H9 (cell line): Measurements from ENCODE around the gene NEBL. TPM values are rescaled to one million over a fixed set of nuclear protein-coding genes. Genes with fewer than 3 reads are reported as not detected.

Source experiments
- DNase-seq: peaks from one replicate; pipeline ENCODE4 v3.0.0-alpha.2; 2017
- H2AFZ ChIP-seq: one replicate; pipeline ENCODE4 v1.6.1; 2013; ENCODE audit warnings: mild to moderate bottlenecking, low read length, control low read depth, moderate library complexity
- H2AK5ac ChIP-seq: 2 replicates; pipeline ENCODE4 v1.6.1; 2013; ENCODE audit warnings: low read length, control low read depth, mixed read lengths; ENCODE audit not compliant: insufficient read length
- H2BK120ac ChIP-seq: one replicate; pipeline ENCODE4 v1.6.1; 2013; ENCODE audit warnings: low read depth, mild to moderate bottlenecking, low read length, control low read depth, inconsistent platforms; ENCODE audit not compliant: poor library complexity, severe bottlenecking
- H2BK12ac ChIP-seq: 2 replicates; pipeline ENCODE4 v1.6.1; 2013; ENCODE audit warnings: low read length, control low read depth, mixed read lengths, low read depth; ENCODE audit not compliant: insufficient read length
- H2BK15ac ChIP-seq: 2 replicates; pipeline ENCODE4 v1.6.1; 2013; ENCODE audit warnings: low read depth, low read length, control low read depth
- H2BK20ac ChIP-seq: one replicate; pipeline ENCODE4 v1.6.1; 2013; ENCODE audit warnings: low read depth, mild to moderate bottlenecking, low read length, control low read depth, inconsistent platforms; ENCODE audit not compliant: poor library complexity, severe bottlenecking
- H2BK5ac ChIP-seq: 2 replicates; pipeline ENCODE4 v1.6.1; 2013; ENCODE audit warnings: low read length, control low read depth, mixed read lengths; ENCODE audit not compliant: insufficient read length
- H3K14ac ChIP-seq: 2 replicates; pipeline ENCODE4 v1.6.1; 2013; ENCODE audit warnings: low read length, control low read depth; ENCODE audit not compliant: insufficient read depth
- H3K18ac ChIP-seq: 2 replicates; pipeline ENCODE4 v1.6.1; 2013; ENCODE audit warnings: low read depth, mild to moderate bottlenecking, mixed read lengths, low read length, control low read depth; ENCODE audit not compliant: insufficient read length
- H3K23ac ChIP-seq: 2 replicates; pipeline ENCODE4 v1.6.1; 2013; ENCODE audit warnings: low read length, control low read depth, mixed read lengths, low read depth; ENCODE audit not compliant: insufficient read length
- H3K23me2 ChIP-seq: 2 replicates; pipeline ENCODE4 v1.6.1; 2013; ENCODE audit warnings: low read depth, mild to moderate bottlenecking, mixed read lengths, low read length, control low read depth; ENCODE audit not compliant: insufficient read length, poor library complexity, severe bottlenecking
- H3K27ac ChIP-seq: 2 replicates; pipeline ENCODE4 v1.5.1; 2013; ENCODE audit warnings: low read length, control low read depth, mixed read lengths, low read depth; ENCODE audit not compliant: insufficient read length
- H3K27me3 ChIP-seq: 2 replicates; pipeline ENCODE4 v1.6.1; 2013; ENCODE audit warnings: low read length, control low read depth, inconsistent platforms; ENCODE audit not compliant: insufficient read depth
- H3K4ac ChIP-seq: 2 replicates; pipeline ENCODE4 v1.6.1; 2013; ENCODE audit warnings: low read depth, mild to moderate bottlenecking, control low read depth, inconsistent platforms, low read length, moderate library complexity
- H3K4me1 ChIP-seq: 2 replicates; pipeline ENCODE4 v1.6.1; 2013; ENCODE audit warnings: low read length, control low read depth, inconsistent platforms; ENCODE audit not compliant: insufficient read depth
- H3K4me2 ChIP-seq: 2 replicates; pipeline ENCODE4 v1.6.1; 2013; ENCODE audit warnings: low read length, control low read depth, mixed read lengths; ENCODE audit not compliant: insufficient read length, insufficient read depth
- H3K56ac ChIP-seq: 2 replicates; pipeline ENCODE4 v1.6.1; 2013; ENCODE audit warnings: low read depth, mild to moderate bottlenecking, mixed read lengths, low read length, control low read depth; ENCODE audit not compliant: insufficient read length
- H3K79me1 ChIP-seq: 2 replicates; pipeline ENCODE4 v1.6.1; 2013; ENCODE audit warnings: low read depth, mild to moderate bottlenecking, moderate library complexity, low read length, control low read depth, inconsistent platforms; ENCODE audit not compliant: insufficient read depth, poor library complexity, severe bottlenecking
- H3K79me2 ChIP-seq: 2 replicates; pipeline ENCODE4 v1.6.1; 2013; ENCODE audit warnings: low read length, control low read depth, inconsistent platforms; ENCODE audit not compliant: insufficient read depth
- H3K9ac ChIP-seq: 2 replicates; pipeline ENCODE4 v1.6.1; 2013; ENCODE audit warnings: low read length, control low read depth, mixed read lengths; ENCODE audit not compliant: insufficient read length; ENCODE audit errors: extremely low read depth
- H3K9me3 ChIP-seq: one replicate; pipeline ENCODE4 v1.6.1; 2013; ENCODE audit warnings: low read depth, low read length, inconsistent platforms; ENCODE audit not compliant: control insufficient read depth
- H3T11ph ChIP-seq: one replicate; pipeline ENCODE4 v1.6.1; 2013; ENCODE audit warnings: mild to moderate bottlenecking, low read length, control low read depth, inconsistent platforms
- H4K20me1 ChIP-seq: one replicate; pipeline ENCODE4 v1.6.1; 2013; ENCODE audit not compliant: control insufficient read depth, insufficient read length, insufficient read depth
- H4K5ac ChIP-seq: 2 replicates; pipeline ENCODE4 v1.6.1; 2013; ENCODE audit warnings: low read depth, mild to moderate bottlenecking, mixed read lengths, low read length, control low read depth; ENCODE audit not compliant: insufficient read length
- H4K8ac ChIP-seq: replicated peaks from 2 replicates; pipeline ENCODE4 v1.6.1; 2013; ENCODE audit warnings: low read length, control low read depth, mixed read lengths, low read depth; ENCODE audit not compliant: insufficient read length
- H4K91ac ChIP-seq: 2 replicates; pipeline ENCODE4 v1.6.1; 2013; ENCODE audit warnings: low read depth, mild to moderate bottlenecking, moderate library complexity, mixed read lengths, low read length, control low read depth; ENCODE audit not compliant: insufficient read length
- H3K27ac Mint-ChIP-seq, 3 experiments: 2 replicates in 2 of 3; 3 replicates in 1 of 3; pipeline ENCODE4 v1.8.0; 2020 to 2021; ENCODE audit warnings: mixed read lengths in 3 of 3, mild to moderate bottlenecking in 1 of 3, moderate library complexity in 1 of 3
- H3K27me3 Mint-ChIP-seq: 2 replicates; pipeline ENCODE4 v1.8.0; 2021; ENCODE audit warnings: low read depth, mild to moderate bottlenecking, moderate library complexity, mixed read lengths
- H3K36me3 Mint-ChIP-seq, 3 experiments: 2 replicates in 2 of 3; 3 replicates in 1 of 3; pipeline ENCODE4 v1.8.0; 2020 to 2021; ENCODE audit warnings: low read depth in 3 of 3, mixed read lengths in 3 of 3; ENCODE audit not compliant: insufficient read depth in 1 of 3
- H3K4me1 Mint-ChIP-seq, 2 experiments: 2 replicates each; pipeline ENCODE4 v1.8.0; 2020; ENCODE audit warnings: mixed read lengths in 2 of 2
- H3K4me3 Mint-ChIP-seq, 2 experiments: 2 replicates in 1 of 2; 3 replicates in 1 of 2; pipeline ENCODE4 v1.8.0; 2020 to 2021; ENCODE audit warnings: mild to moderate bottlenecking in 2 of 2, mixed read lengths in 2 of 2, moderate library complexity in 1 of 2
- H3K9me3 Mint-ChIP-seq, 2 experiments: 2 replicates in 1 of 2; 3 replicates in 1 of 2; pipeline ENCODE4 v1.8.0; 2020; ENCODE audit warnings: mild to moderate bottlenecking in 2 of 2, mixed read lengths in 2 of 2, moderate library complexity in 1 of 2
- CTCF ChIP-seq: fragments of 200-600 bp; sonication (generic); conservative IDR thresholded peaks from 3 replicates; pipeline ENCODE4 v1.8.0; 2021; ENCODE audit warnings: antibody characterized with exemption, mild to moderate bottlenecking
- whole genome bisulfite sequencing: extraction: QIAGEN DNeasy Blood & Tissue Kit; methylation state at CpG from one replicate; pipeline ENCODE4 v1.1.7; 2013; ENCODE audit warnings: missing lambda C conversion rate, low lambda C conversion rate, mixed read lengths; ENCODE audit not compliant: insufficient read length; ENCODE audit errors: extremely low coverage; 5-methylcytosine and 5-hydroxymethylcytosine counted together
- total RNA-seq: library from RNA; stranded (reverse); gene quantifications from 2 replicates; pipeline ENCODE4 v1.2.1, GENCODE V29; 2021

NEBL gene
- total RNA-seq, 1 experiment from 2014 or later = 20.9 TPM

GRCh38 chr10:20744821-20745220 lies 152.3 kb downstream of the NEBL start:
- Histone ChIP-seq H3K4me2 (no peak overlapping the region), H3K9ac (no peak overlapping the region), H2BK20ac (no peak overlapping the region), H3K56ac (no peak overlapping the region), H3K14ac (no peak overlapping the region), H4K8ac (no peak overlapping the region), H3K23me2 (no peaks in the 10 kb centered on the region), H2BK15ac (no peak overlapping the region), H3T11ph (no peak overlapping the region), H3K27me3 (no peaks in the 10 kb centered on the region), H2BK12ac (no peak overlapping the region), H4K5ac (no peak overlapping the region), H3K27ac (no peak overlapping the region), H2AK5ac (no peak overlapping the region), H3K9me3 (no peaks in the 10 kb centered on the region), H3K18ac (no peak overlapping the region), H3K23ac (no peak overlapping the region), H4K20me1 (peaks cover 3% of the 10 kb centered on the region), H3K79me2 (no peaks in the 10 kb centered on the region), H2AFZ (no peak overlapping the region), H3K4ac (no peak overlapping the region), H2BK120ac (no peak overlapping the region), H2BK5ac (no peak overlapping the region), H4K91ac (no peak overlapping the region), H3K79me1 (no peaks in the 10 kb centered on the region), H3K4me1 (no peaks in the 10 kb centered on the region)
- Mint-ChIP-seq H3K4me1 (peaks cover 4 to 7% of the 10 kb centered on the region in 2 experiments), H3K4me3 (no peak overlapping the region), H3K27me3 (no peaks in the 10 kb centered on the region), H3K9me3 (peaks cover 2% of the 10 kb centered on the region in 2 experiments), H3K27ac (no peak overlapping the region), H3K36me3 (peaks cover 0 to 3% (median under 1%) of the 10 kb centered on the region in 3 experiments; a peak in 5 of 7 replicates)
- no CpG with 5 or more reads among the region's 5 CpGs for WGBS
- no peak for DNase-seq
- TF ChIP-seq CTCF = no peak
